NT2/D1 (cell line): ENCODE results near the gene CHFR.
"Not testable (repeated sequence)": the region's sequence is repeated elsewhere in the genome, so short reads cannot be mapped to it uniquely, and the experiment has no call there.

Experiments used
- SUZ12 ChIP-seq: IDR thresholded peaks from 2 replicates; pipeline ENCODE4 v1.6.1; 2011; ENCODE audit not compliant: insufficient read length, insufficient read depth; ENCODE audit errors: extremely low read depth
- YY1 ChIP-seq: IDR thresholded peaks from 2 replicates; pipeline ENCODE4 v1.6.1; 2011; ENCODE audit not compliant: insufficient read length, insufficient read depth
- ZNF274 ChIP-seq: IDR thresholded peaks from 2 replicates; pipeline ENCODE4 v1.6.1; 2011; ENCODE audit warnings: mild to moderate bottlenecking, low read depth, low read length

- TF ChIP-seq YY1, ZNF274, SUZ12: not testable (repeated sequence)
Measured at GRCh38 chr12:132936921-132937320, 49.5 kb upstream of the CHFR start.
